ENCODE results near the gene PITX1.

Gene PITX1

GRCh38 chr5:135030956-135031812 lies 2.8 kb downstream of the PITX1 start:
- DNase-seq (ENCODE audit: low read depth) = no peak
- TF ChIP-seq CTCF (IDR thresholded peaks at IDR 0.05; ENCODE audit: control insufficient read depth, extremely low read depth, insufficient read depth) = no peak
- peak overlapping the region; percentile 71 for H3K4me3 ChIP-seq (ENCODE audit: low read depth, low read length)

GRCh38 chr5:135030123-135030955 lies 3.7 kb downstream of the PITX1 start:
- H3K4me3 ChIP-seq (ENCODE audit: low read depth, low read length) = no peak overlapping the region
- no peak for DNase-seq (ENCODE audit: low read depth)

GRCh38 chr5:135029477-135030122 lies 4.4 kb downstream of the PITX1 start:
- TF ChIP-seq CTCF (IDR thresholded peaks at IDR 0.05; ENCODE audit: control insufficient read depth, extremely low read depth, insufficient read depth) = no peak
- no peak overlapping the region for H3K4me3 ChIP-seq (ENCODE audit: low read depth, low read length)
- no peak for DNase-seq (ENCODE audit: low read depth)

More at GRCh38 chr5:135030123-135030955, 3.7 kb downstream of the PITX1 start:
- TF ChIP-seq CTCF (IDR thresholded peaks at IDR 0.05; ENCODE audit: control insufficient read depth, extremely low read depth, insufficient read depth) = no peak

GRCh38 chr5:135028791-135029476 lies 5.1 kb downstream of the PITX1 start:
- no peak overlapping the region for H3K4me3 ChIP-seq (ENCODE audit: low read depth, low read length)
- DNase-seq (ENCODE audit: low read depth) = no peak
- TF ChIP-seq CTCF (IDR thresholded peaks at IDR 0.05; ENCODE audit: control insufficient read depth, extremely low read depth, insufficient read depth) = no peak

DNA sequence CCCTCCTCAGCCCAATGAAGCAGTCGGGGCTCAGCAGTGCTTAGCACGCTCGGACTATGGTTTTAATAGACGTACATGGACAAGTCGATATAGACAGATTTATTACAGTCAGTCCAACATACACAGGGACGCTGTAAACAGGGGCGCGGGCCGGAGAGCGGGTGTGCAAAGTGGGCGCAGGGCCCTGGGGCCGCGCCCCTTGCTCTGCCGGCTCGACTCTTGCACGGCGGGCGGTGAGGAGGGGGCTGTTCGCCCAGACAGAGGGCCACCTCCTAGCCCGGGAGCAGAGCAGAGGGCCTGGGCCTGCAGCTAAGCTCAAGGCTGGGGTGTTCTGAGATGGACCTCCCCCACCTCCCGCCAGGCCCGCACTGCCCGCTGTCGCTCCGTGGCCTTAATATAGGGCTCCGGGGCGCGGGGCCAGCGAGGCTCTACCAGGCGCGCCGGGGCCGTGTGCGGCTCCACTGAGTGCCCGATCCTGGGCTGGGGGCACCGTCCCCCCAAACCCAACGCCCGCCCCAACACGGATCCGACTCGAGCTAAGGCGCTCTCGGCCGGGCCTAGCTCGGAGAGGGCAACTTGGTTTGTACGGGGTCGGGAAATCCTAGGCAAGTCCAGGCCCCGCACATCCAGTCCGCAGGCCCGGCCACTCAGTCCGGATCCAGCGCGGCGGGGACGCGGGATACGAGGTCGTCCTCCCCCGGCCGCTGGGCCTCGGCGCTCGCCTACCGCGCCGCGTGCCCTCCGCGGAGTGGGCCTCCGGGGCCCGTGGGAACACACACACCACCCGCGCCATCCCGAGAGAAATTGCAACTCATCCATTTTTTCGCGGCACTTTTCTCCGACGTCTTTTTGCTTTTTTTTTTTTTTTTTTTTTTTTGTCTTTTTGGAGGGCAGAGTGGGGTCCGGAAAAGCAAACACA lies 6.1 kb downstream of the PITX1 start:
- TF ChIP-seq CTCF (IDR thresholded peaks at IDR 0.05; ENCODE audit: control insufficient read depth, extremely low read depth, insufficient read depth) = no peak
- no peak overlapping the region for H3K4me3 ChIP-seq (ENCODE audit: low read depth, low read length)
- no peak for DNase-seq (ENCODE audit: low read depth)

Data from LNCaP clone FGC (cell line).